WTC11 (cell line): Measurements from ENCODE around the gene RBM19. TPM values are rescaled to one million over a fixed set of nuclear protein-coding genes. Genes with fewer than 3 reads are reported as not detected.

ENCODE experiments used
- ATAC-seq: fragments of 200-7000 bp; cut with Tn5 transposase; 2 replicates; pipeline ENCODE4 v1.10.0; 2021; ENCODE audit warnings: mild to moderate bottlenecking, moderate library complexity
- CTCF ChIA-PET: fragments of 300-600 bp; sonication (Branson Sonifier 250); formaldehyde crosslinking; loops from one replicate; lab custom pipeline; 2021; ENCODE audit warnings: antibody characterized with exemption; lab: Charles Lee
- POLR2A ChIA-PET: fragments of 350-600 bp; sonication (Branson Sonifier 250); formaldehyde crosslinking; loops from one replicate; lab custom pipeline; 2021; ENCODE audit warnings: antibody characterized with exemption; lab: Charles Lee
- DNase-seq: peaks from one replicate; pipeline ENCODE4 v3.0.0; 2021; ENCODE audit warnings: low spot score
- H3K27ac Mint-ChIP-seq: 2 replicates; pipeline ENCODE4 v1.8.0; 2021; ENCODE audit warnings: mixed read lengths
- H3K27me3 Mint-ChIP-seq: 2 replicates; pipeline ENCODE4 v1.8.0; 2021; ENCODE audit warnings: low read depth, mild to moderate bottlenecking, moderate library complexity, mixed read lengths
- H3K36me3 Mint-ChIP-seq: 2 replicates; pipeline ENCODE4 v1.8.0; 2021; ENCODE audit warnings: mixed read lengths
- H3K4me1 Mint-ChIP-seq: 2 replicates; pipeline ENCODE4 v1.8.0; 2022; ENCODE audit warnings: mixed read lengths
- H3K4me3 Mint-ChIP-seq: 2 replicates; pipeline ENCODE4 v1.8.0; 2021; ENCODE audit warnings: mild to moderate bottlenecking, moderate library complexity, mixed read lengths
- H3K9me3 Mint-ChIP-seq: 2 replicates; pipeline ENCODE4 v1.8.0; 2021; ENCODE audit warnings: mixed read lengths
- AFF4 ChIP-seq: sonication (generic); formaldehyde crosslinking; IDR thresholded peaks from 2 replicates; pipeline ENCODE4 v1.8.1; 2023; ENCODE audit warnings: mild to moderate bottlenecking, missing genetic modification reagents, borderline replicate concordance
- ATF2 ChIP-seq: sonication (generic); formaldehyde crosslinking; IDR thresholded peaks from 2 replicates; pipeline ENCODE4 v1.8.1; 2022; ENCODE audit warnings: low read depth, missing genetic modification reagents, borderline replicate concordance
- ATF6 ChIP-seq: sonication (generic); formaldehyde crosslinking; IDR thresholded peaks from 2 replicates; pipeline ENCODE4 v1.8.1; 2023; ENCODE audit warnings: mild to moderate bottlenecking, missing genetic modification reagents
- CREM ChIP-seq: sonication (generic); formaldehyde crosslinking; IDR thresholded peaks from 2 replicates; pipeline ENCODE4 v1.8.1; 2022; ENCODE audit warnings: mild to moderate bottlenecking, missing genetic modification reagents, moderate library complexity
- GRHL2 ChIP-seq: fragments of 250-450 bp; sonication (Bioruptor Pico); IDR thresholded peaks from 2 replicates; pipeline ENCODE4 v1.8.0; 2022; ENCODE audit warnings: mild to moderate bottlenecking, moderate library complexity; ENCODE audit not compliant: insufficient replicate concordance, severe bottlenecking
- JUN ChIP-seq: sonication (generic); formaldehyde crosslinking; IDR thresholded peaks from 2 replicates; pipeline ENCODE4 v1.8.0; 2023; ENCODE audit warnings: mild to moderate bottlenecking, missing genetic modification reagents
- MXD4 ChIP-seq: fragments of 250-450 bp; sonication (Bioruptor Pico); IDR thresholded peaks from 2 replicates; pipeline ENCODE4 v1.8.0; 2021; ENCODE audit warnings: mild to moderate bottlenecking, moderate library complexity, borderline replicate concordance
- NFYB ChIP-seq: sonication (generic); formaldehyde crosslinking; conservative IDR thresholded peaks from 2 replicates; pipeline ENCODE4 v1.8.0; 2022; ENCODE audit warnings: low read depth, missing genetic modification reagents
- PRRX2 ChIP-seq: fragments of 250-450 bp; sonication (Bioruptor Pico); IDR thresholded peaks from 2 replicates; pipeline ENCODE4 v1.8.0; 2021; ENCODE audit warnings: mild to moderate bottlenecking
- SMAD4 ChIP-seq: sonication (generic); formaldehyde crosslinking; IDR thresholded peaks from 2 replicates; pipeline ENCODE4 v1.8.0; 2022; ENCODE audit warnings: mild to moderate bottlenecking, missing genetic modification reagents
- TCF7 ChIP-seq: sonication (generic); formaldehyde crosslinking; IDR thresholded peaks from 2 replicates; pipeline ENCODE4 v1.8.0; 2022; ENCODE audit warnings: mild to moderate bottlenecking, low read depth, missing genetic modification reagents, moderate library complexity
- TP53 ChIP-seq: sonication (generic); formaldehyde crosslinking; IDR thresholded peaks from 2 replicates; pipeline ENCODE4 v1.8.1; 2023; ENCODE audit warnings: mild to moderate bottlenecking, missing genetic modification reagents
- ZNF138 ChIP-seq: sonication (generic); formaldehyde crosslinking; conservative IDR thresholded peaks from 2 replicates; pipeline ENCODE4 v1.8.1; 2022; ENCODE audit warnings: mild to moderate bottlenecking, moderate library complexity, missing genetic modification reagents
- ZNF263 ChIP-seq: sonication (generic); formaldehyde crosslinking; IDR thresholded peaks from 2 replicates; pipeline ENCODE4 v1.8.1; 2022; ENCODE audit warnings: low read depth, mild to moderate bottlenecking, moderate library complexity, missing genetic modification reagents
- ZNF671 ChIP-seq: fragments of 250-450 bp; sonication (Bioruptor Pico); IDR thresholded peaks from 2 replicates; pipeline ENCODE4 v1.8.0; 2021; ENCODE audit warnings: mild to moderate bottlenecking
- total RNA-seq: library from RNA; stranded (reverse); gene quantifications from 3 replicates; pipeline ENCODE4 v1.2.3, GENCODE V29; 2021
- TF ChIP-seq, protein P1 (sequence below): sonication (generic); formaldehyde crosslinking; IDR thresholded peaks from 2 replicates; pipeline ENCODE4 v1.8.1; 2022; ENCODE audit warnings: missing genetic modification reagents, borderline replicate concordance

RBM19 gene
- total RNA-seq, 1 experiment from 2014 or later = 60.1 TPM

- no peak for ATAC-seq
- H3K36me3 Mint-ChIP-seq = peaks cover 24% of the 10 kb centered on the region
- no peak overlapping the region for H3K4me3 Mint-ChIP-seq
- H3K27me3 Mint-ChIP-seq = no peaks in the 10 kb centered on the region
- ChIA-PET POLR2A (no interaction called here), CTCF (interaction anchor here (1.2 kb wide), 1 partner anchor 14 kb away, joined by 3 read pairs; no protein-coding TSS in a partner anchor)
- no peaks in the 10 kb centered on the region for H3K4me1 Mint-ChIP-seq
- H3K9me3 Mint-ChIP-seq = peaks cover 12% of the 10 kb centered on the region
- TF ChIP-seq TP53 (CRISPR knock-in tag) (no peak), AFF4 (CRISPR knock-in tag) (no peak), GRHL2 (CRISPR knock-in tag) (no peak), JUN (CRISPR knock-in tag) (no peak), CREM (CRISPR knock-in tag) (no peak), ATF6 (no peak), SMAD4 (CRISPR knock-in tag) (no peak), MXD4 (no peak), ZNF138 (CRISPR knock-in tag) (no peak), ZNF671 (no peak), ZNF263 (CRISPR knock-in tag) (no peak), ATF2 (CRISPR knock-in tag) (no peak), TCF7 (CRISPR knock-in tag) (no peak), NFYB (no peak), PRRX2 (no peak)
- TF ChIP-seq, protein P1, sequence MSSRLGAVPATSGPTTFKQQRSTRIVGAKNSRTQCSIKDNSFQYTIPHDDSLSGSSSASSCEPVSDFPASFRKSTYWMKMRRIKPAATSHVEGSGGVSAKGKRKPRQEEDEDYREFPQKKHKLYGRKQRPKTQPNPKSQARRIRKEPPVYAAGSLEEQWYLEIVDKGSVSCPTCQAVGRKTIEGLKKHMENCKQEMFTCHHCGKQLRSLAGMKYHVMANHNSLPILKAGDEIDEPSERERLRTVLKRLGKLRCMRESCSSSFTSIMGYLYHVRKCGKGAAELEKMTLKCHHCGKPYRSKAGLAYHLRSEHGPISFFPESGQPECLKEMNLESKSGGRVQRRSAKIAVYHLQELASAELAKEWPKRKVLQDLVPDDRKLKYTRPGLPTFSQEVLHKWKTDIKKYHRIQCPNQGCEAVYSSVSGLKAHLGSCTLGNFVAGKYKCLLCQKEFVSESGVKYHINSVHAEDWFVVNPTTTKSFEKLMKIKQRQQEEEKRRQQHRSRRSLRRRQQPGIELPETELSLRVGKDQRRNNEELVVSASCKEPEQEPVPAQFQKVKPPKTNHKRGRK = no peak
- DNase-seq = no peak
- H3K27ac Mint-ChIP-seq = no peak overlapping the region
Observed at GRCh38 chr12:113882690-113883089, 83.4 kb downstream of the RBM19 start.
